ENCODE measurements around the gene WIF1. TPM values are rescaled to one million over a fixed set of nuclear protein-coding genes. Genes with fewer than 3 reads are reported as not detected.

WIF1 gene
- total RNA-seq, 1 donor from 2014 or later = 0.19 TPM

- Mint-ChIP-seq H3K27ac (no peak overlapping the region), H3K4me1 (no peaks in the 10 kb centered on the region), H3K27me3 (ENCODE audit: insufficient read depth, low read depth) (peaks cover 3% of the 10 kb centered on the region), H3K36me3 (no peaks in the 10 kb centered on the region), H3K9me3 (no peaks in the 10 kb centered on the region), H3K4me3 (no peak overlapping the region)
- H2AFZ ChIP-seq (replicated peaks) = no peak overlapping the region
- no peak overlapping the region for H3K27ac ChIP-seq
- no peak for DNase-seq (ENCODE audit: low spot score)
- H3K36me3 ChIP-seq = no peaks in the 10 kb centered on the region
- H4K20me1 ChIP-seq (ENCODE audit: low read depth) = no peaks in the 10 kb centered on the region
- H3K79me2 ChIP-seq (ENCODE audit: low read depth) = no peaks in the 10 kb centered on the region
- no peak overlapping the region for H3K9ac ChIP-seq
- no peaks in the 10 kb centered on the region for H3F3A ChIP-seq (ENCODE audit: low read depth)
- no peak for TF ChIP-seq EZH2phosphoT487 (IDR thresholded peaks at IDR 0.05)
- no peak for TF ChIP-seq EZH2 (IDR thresholded peaks at IDR 0.05)
- no peak for TF ChIP-seq CTCF (IDR thresholded peaks at IDR 0.05)
- peaks cover 6% of the 10 kb centered on the region for H3K4me1 ChIP-seq
- no peak overlapping the region for H3K4me3 ChIP-seq
- no peaks in the 10 kb centered on the region for H3K9me3 ChIP-seq (ENCODE audit: low read depth)
- no peaks in the 10 kb centered on the region for H3K27me3 ChIP-seq
- H3K4me2 ChIP-seq = no peak overlapping the region
These were observed 105.3 kb downstream of the WIF1 start for GRCh38 chr12:65015850-65016249.

- H3F3A ChIP-seq (ENCODE audit: low read depth) = no peaks in the 10 kb centered on the region
- H3K27ac ChIP-seq = no peak overlapping the region
- H2AFZ ChIP-seq (replicated peaks) = no peak overlapping the region
- H3K4me3 Mint-ChIP-seq = no peak overlapping the region
- H3K27ac Mint-ChIP-seq = peak overlapping the region; percentile 4
- H3K27me3 Mint-ChIP-seq (ENCODE audit: insufficient read depth, low read depth) = peaks cover 3% of the 10 kb centered on the region
- DNase-seq (ENCODE audit: low spot score) = no peak
- H3K79me2 ChIP-seq (ENCODE audit: low read depth) = no peaks in the 10 kb centered on the region
- H3K4me1 Mint-ChIP-seq = no peaks in the 10 kb centered on the region
- no peaks in the 10 kb centered on the region for H3K36me3 ChIP-seq
- no peaks in the 10 kb centered on the region for H3K9me3 ChIP-seq (ENCODE audit: low read depth)
- TF ChIP-seq EZH2phosphoT487 (IDR thresholded peaks at IDR 0.05) (no peak), CTCF (IDR thresholded peaks at IDR 0.05) (no peak), EZH2 (IDR thresholded peaks at IDR 0.05) (no peak)
- H3K4me3 ChIP-seq = no peak overlapping the region
- peaks cover 6% of the 10 kb centered on the region for H3K4me1 ChIP-seq
- H3K4me2 ChIP-seq = no peak overlapping the region
- no peaks in the 10 kb centered on the region for H3K36me3 Mint-ChIP-seq
- H4K20me1 ChIP-seq (ENCODE audit: low read depth) = no peaks in the 10 kb centered on the region
- no peaks in the 10 kb centered on the region for H3K27me3 ChIP-seq
- H3K9me3 Mint-ChIP-seq = no peaks in the 10 kb centered on the region
- H3K9ac ChIP-seq = no peak overlapping the region
These were observed 106.4 kb downstream of the WIF1 start for GRCh38 chr12:65014504-65015271.

- Histone ChIP-seq H3K9me3 (ENCODE audit: low read depth) (no peaks in the 10 kb centered on the region), H3K27me3 (no peaks in the 10 kb centered on the region), H3K4me3 (no peak overlapping the region), H4K20me1 (ENCODE audit: low read depth) (no peaks in the 10 kb centered on the region), H3K27ac (no peak overlapping the region), H3K9ac (no peak overlapping the region), H3K36me3 (no peaks in the 10 kb centered on the region), H3K79me2 (ENCODE audit: low read depth) (no peaks in the 10 kb centered on the region), H3K4me2 (no peak overlapping the region), H2AFZ (replicated peaks) (no peak overlapping the region), H3F3A (ENCODE audit: low read depth) (no peaks in the 10 kb centered on the region), H3K4me1 (no peaks in the 10 kb centered on the region)
- no peak for DNase-seq (ENCODE audit: low spot score)
- H3K9me3 Mint-ChIP-seq = no peaks in the 10 kb centered on the region
- TF ChIP-seq EZH2 (IDR thresholded peaks at IDR 0.05) = no peak
- TF ChIP-seq CTCF (IDR thresholded peaks at IDR 0.05) = no peak
- TF ChIP-seq EZH2phosphoT487 (IDR thresholded peaks at IDR 0.05) = no peak
- H3K36me3 Mint-ChIP-seq = no peaks in the 10 kb centered on the region
- no peak overlapping the region for H3K27ac Mint-ChIP-seq
- no peak overlapping the region for H3K4me3 Mint-ChIP-seq
- no peaks in the 10 kb centered on the region for H3K27me3 Mint-ChIP-seq (ENCODE audit: insufficient read depth, low read depth)
- H3K4me1 Mint-ChIP-seq = no peaks in the 10 kb centered on the region
These were observed 110.7 kb downstream of the WIF1 start for GRCh38 chr12:65010437-65010836.
